Activated naive CD4-positive, alpha-beta T cell treated with anti-CD3 and anti-CD28 coated beads, Interleukin-2, amount 50 U/mL, for 72 hours (primary cell): Measurements from ENCODE around the gene ERGIC1. TPM values are rescaled to one million over a fixed set of nuclear protein-coding genes. Genes with fewer than 3 reads are reported as not detected.
"Not testable (repeated sequence)": the region's sequence is repeated elsewhere in the genome, so short reads cannot be mapped to it uniquely, and the experiment has no call there.

Experiments
- ATAC-seq, 2 donors: fragments of 150-1000 bp; cut with Tn5 transposase; 2 replicates each; pipeline ENCODE4 v1.10.0; 2021; ENCODE audit warnings: mild to moderate bottlenecking in 2 of 2, moderate library complexity in 2 of 2
- DNase-seq, 2 donors: peaks; one replicate each; pipeline ENCODE4 v3.0.0; 2021 to 2022; ENCODE audit warnings: low spot score in 2 of 2
- H3K27ac Mint-ChIP-seq, 2 donors: one replicate each; pipeline ENCODE4 v1.8.0; 2022; ENCODE audit warnings: mild to moderate bottlenecking in 2 of 2, mixed read lengths in 2 of 2
- H3K36me3 Mint-ChIP-seq, 2 donors: one replicate each; pipeline ENCODE4 v1.8.0; 2022; ENCODE audit warnings: mixed read lengths in 2 of 2
- H3K9me3 Mint-ChIP-seq, 2 donors: one replicate each; pipeline ENCODE4 v1.8.0; 2022; ENCODE audit warnings: mixed read lengths in 2 of 2
- total RNA-seq, 2 donors: library from RNA; stranded (reverse); gene quantifications; one replicate each; pipeline ENCODE4 v1.2.3, GENCODE V29; 2022

ERGIC1 gene
- total RNA-seq, 2 donors from 2014 or later = 37.0 to 52.9 TPM

- ATAC-seq (no peak), DNase-seq (no peak)
- Mint-ChIP-seq H3K9me3 (no peaks in the 10 kb centered on the region), H3K36me3 (no peaks in the 10 kb centered on the region), H3K27ac (no peak overlapping the region)
Measured at GRCh38 chr5:172862165-172862801, 28.2 kb downstream of the ERGIC1 start.

- ATAC-seq, H3K27ac Mint-ChIP-seq, H3K9me3 Mint-ChIP-seq, H3K36me3 Mint-ChIP-seq, DNase-seq: not testable (repeated sequence)
Measured at GRCh38 chr5:172864171-172864570, 30.1 kb downstream of the ERGIC1 start.

- H3K27ac Mint-ChIP-seq = no peak overlapping the region
- H3K36me3 Mint-ChIP-seq = no peaks in the 10 kb centered on the region
- no peaks in the 10 kb centered on the region for H3K9me3 Mint-ChIP-seq
- DNase-seq (no peak), ATAC-seq (no peak)
Measured at GRCh38 chr5:172864747-172865146, 30.7 kb downstream of the ERGIC1 start.

GRCh38 chr5:172866378-172866777 is 32.3 kb downstream of the ERGIC1 start:
- no peak overlapping the region for H3K27ac Mint-ChIP-seq
- DNase-seq (no peak), ATAC-seq (no peak)
- H3K9me3 Mint-ChIP-seq = no peaks in the 10 kb centered on the region
- H3K36me3 Mint-ChIP-seq = no peaks in the 10 kb centered on the region

DNA sequence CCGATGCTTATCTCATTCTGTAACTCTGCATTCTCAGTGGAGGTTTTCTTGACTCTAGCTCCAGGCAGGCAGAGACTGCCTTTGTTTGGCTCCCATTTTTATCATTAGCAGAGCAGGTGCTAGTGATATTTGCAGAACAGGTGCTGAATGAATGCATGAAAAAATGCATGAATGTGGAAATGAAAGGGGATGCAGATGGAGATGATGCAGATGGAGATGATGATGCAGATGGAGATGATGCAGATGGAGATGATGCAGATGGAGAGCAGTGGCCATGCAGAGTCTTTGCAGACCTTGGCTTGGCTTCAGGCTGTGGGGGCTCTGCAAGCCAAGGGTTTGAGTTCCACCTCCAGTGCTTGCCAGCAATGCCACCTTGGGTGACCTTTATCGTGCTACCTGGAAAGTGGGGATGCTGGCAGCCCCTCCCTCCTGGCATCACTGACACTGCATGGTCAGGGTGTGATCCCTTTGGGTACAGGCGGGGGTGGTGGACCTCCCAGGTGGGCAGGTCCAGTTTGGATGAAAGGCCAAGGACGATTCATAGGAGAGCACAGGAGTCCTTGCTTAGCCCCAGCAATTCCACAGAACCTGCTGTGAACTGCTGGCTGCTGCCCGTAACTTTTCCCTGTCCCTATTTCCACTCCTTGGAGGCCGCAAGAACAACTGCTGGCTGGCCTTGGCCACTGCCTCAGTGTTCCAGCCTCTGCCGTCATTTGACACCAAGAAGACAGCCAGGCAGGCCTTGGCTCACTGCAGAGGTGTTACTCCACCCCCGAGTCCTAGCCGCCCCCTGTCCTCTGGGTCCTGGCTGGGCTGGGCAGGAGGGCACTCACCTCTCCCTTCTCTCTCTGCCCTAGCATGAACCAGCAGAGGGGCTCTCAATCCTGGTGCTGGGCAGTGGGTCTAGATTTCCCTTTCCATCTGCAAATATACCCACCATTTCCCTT is 33.0 kb downstream of the ERGIC1 start:
- H3K9me3 Mint-ChIP-seq = no peaks in the 10 kb centered on the region
- DNase-seq (no peak), ATAC-seq (no peak)
- peak overlapping the region in 1 of 2 donors; percentile 20 for H3K27ac Mint-ChIP-seq
- H3K36me3 Mint-ChIP-seq = no peaks in the 10 kb centered on the region

- no peaks in the 10 kb centered on the region for H3K9me3 Mint-ChIP-seq
- ATAC-seq = no peak
- peak overlapping the region in 1 of 2 donors; percentile 20 for H3K27ac Mint-ChIP-seq
Measured at GRCh38 chr5:172867761-172868435, 33.8 kb downstream of the ERGIC1 start.

DNA sequence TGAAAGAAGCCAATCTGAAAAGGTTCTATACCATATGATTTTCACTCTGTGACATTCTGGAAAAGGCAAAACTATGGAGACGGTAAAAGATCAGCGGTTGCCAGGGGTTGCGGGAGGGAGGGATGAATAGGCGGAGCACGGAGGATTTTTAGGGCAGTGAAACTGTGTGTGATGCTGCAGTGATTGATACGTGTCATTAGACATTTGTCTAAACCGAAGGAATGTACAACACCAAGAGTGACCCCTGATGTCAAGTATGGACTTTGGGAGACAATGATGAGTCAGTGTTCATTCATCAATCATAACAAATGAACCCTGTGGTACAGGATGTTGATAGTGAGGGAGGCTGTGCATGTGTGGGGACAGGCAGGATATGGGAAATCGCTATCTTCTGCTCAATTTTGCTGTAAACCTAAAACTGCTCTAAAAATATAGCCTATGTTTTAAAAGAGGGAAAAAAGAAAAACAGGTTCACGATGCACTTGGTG is 34.4 kb downstream of the ERGIC1 start:
- no peaks in the 10 kb centered on the region for H3K9me3 Mint-ChIP-seq
- H3K36me3 Mint-ChIP-seq = no peaks in the 10 kb centered on the region
- DNase-seq (no peak), ATAC-seq (peak in 1 of 2 donors; percentile 22)
- peak overlapping the region in 1 of 2 donors; percentile 20 for H3K27ac Mint-ChIP-seq

More at GRCh38 chr5:172867761-172868435, 33.8 kb downstream of the ERGIC1 start:
- no peak for DNase-seq
- H3K36me3 Mint-ChIP-seq = no peaks in the 10 kb centered on the region

- Mint-ChIP-seq H3K27ac (no peak overlapping the region), H3K9me3 (no peaks in the 10 kb centered on the region), H3K36me3 (no peaks in the 10 kb centered on the region)
- DNase-seq (no peak), ATAC-seq (peak; percentile 29 to 35)
Measured at GRCh38 chr5:172868924-172869591, 35.0 kb downstream of the ERGIC1 start.

DNA sequence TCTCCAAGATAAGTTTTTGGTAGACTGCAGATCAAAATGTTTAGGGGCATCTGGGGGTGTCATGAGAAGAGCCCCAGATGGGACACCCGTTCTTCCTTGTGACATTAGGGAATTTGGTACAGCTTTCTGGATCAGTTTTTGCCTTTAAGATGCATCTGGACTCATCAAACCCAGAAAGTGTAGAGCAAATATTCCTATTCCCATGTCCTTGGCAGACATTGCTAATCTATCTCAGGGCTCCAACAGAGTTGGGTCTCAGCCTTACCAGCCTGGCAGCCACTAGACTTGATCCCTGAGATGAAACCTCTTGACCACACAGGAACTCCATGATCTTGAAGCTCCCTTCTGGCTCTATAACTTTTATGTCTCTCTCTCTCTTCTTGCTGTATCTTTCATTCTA is 35.6 kb downstream of the ERGIC1 start:
- no peak for DNase-seq
- no peaks in the 10 kb centered on the region for H3K9me3 Mint-ChIP-seq
- H3K27ac Mint-ChIP-seq = no peak overlapping the region
- H3K36me3 Mint-ChIP-seq = no peaks in the 10 kb centered on the region
- no peak for ATAC-seq

- no peaks in the 10 kb centered on the region for H3K36me3 Mint-ChIP-seq
- ATAC-seq (no peak), DNase-seq (no peak)
- no peaks in the 10 kb centered on the region for H3K9me3 Mint-ChIP-seq
- no peak overlapping the region for H3K27ac Mint-ChIP-seq
Measured at GRCh38 chr5:172870291-172870714, 36.3 kb downstream of the ERGIC1 start.

DNA sequence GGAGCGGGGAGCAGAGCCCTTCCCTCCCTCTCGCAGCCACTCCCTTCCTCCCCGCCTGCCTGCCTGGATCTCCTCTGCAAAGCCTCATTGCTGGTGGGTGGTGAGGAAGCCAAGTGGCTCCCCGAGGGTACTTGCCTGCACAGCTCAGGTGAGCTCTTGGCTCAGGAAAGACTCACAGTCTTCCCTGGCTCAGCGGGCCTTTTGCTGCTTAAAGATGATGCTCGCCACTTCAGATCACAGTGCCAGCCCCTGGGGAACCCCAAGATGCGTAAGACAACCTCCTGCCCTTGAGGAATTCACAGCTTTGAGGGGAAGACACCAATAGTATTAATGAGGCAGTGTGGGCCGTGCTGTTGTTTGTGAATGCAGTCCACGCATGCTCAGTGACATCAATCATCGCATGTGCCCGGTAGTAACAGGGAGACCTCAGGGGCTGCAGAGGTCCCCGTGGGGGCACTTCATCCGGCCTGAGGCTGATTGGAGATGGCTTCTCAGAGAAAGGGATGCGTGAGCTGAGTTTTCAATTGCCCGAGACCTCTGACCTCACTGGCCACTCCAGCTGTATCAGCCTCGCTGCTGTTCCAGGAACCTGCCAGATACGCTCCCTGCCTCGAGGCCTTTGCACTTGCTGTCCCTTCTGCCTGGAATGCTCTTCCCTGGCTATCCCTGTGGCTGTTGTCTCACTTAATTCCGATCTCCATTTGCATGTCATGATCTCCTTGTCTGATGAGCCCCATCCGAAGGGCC is 36.8 kb downstream of the ERGIC1 start:
- Mint-ChIP-seq H3K36me3 (no peaks in the 10 kb centered on the region), H3K27ac (no peak overlapping the region), H3K9me3 (no peaks in the 10 kb centered on the region)
- ATAC-seq (no peak), DNase-seq (no peak)

GRCh38 chr5:172871536-172871935 is 37.5 kb downstream of the ERGIC1 start:
- H3K36me3 Mint-ChIP-seq = no peaks in the 10 kb centered on the region
- H3K27ac Mint-ChIP-seq = no peak overlapping the region
- no peak for DNase-seq
- no peaks in the 10 kb centered on the region for H3K9me3 Mint-ChIP-seq
- ATAC-seq = no peak

GRCh38 chr5:172871982-172872381 is 37.9 kb downstream of the ERGIC1 start:
- ATAC-seq = no peak
- Mint-ChIP-seq H3K9me3 (no peaks in the 10 kb centered on the region), H3K27ac (no peak overlapping the region), H3K36me3 (no peaks in the 10 kb centered on the region)
- no peak for DNase-seq

- Mint-ChIP-seq H3K9me3 (no peaks in the 10 kb centered on the region), H3K27ac (peak overlapping the region in 1 of 2 donors; percentile 59), H3K36me3 (no peaks in the 10 kb centered on the region)
- no peak for DNase-seq
- ATAC-seq = no peak
Measured at GRCh38 chr5:172872997-172873491, 39.0 kb downstream of the ERGIC1 start.

- ATAC-seq = no peak
- Mint-ChIP-seq H3K9me3 (no peaks in the 10 kb centered on the region), H3K36me3 (no peaks in the 10 kb centered on the region)
Measured at GRCh38 chr5:172873513-172873912, 39.5 kb downstream of the ERGIC1 start.

More at GRCh38 chr5:172873513-172873912, 39.5 kb downstream of the ERGIC1 start:
- no peak for DNase-seq
- peak overlapping the region in 1 of 2 donors; percentile 59 for H3K27ac Mint-ChIP-seq
